Brain microvascular endothelial cell (primary cell): ENCODE results near the gene RNF167.
A peak's percentile ranks its signal among the peaks of the same experiment; 100 is the strongest.

ENCODE experiments used
- DNase-seq: peaks from one replicate; pipeline ENCODE4 v3.0.0-alpha.2; 2020
- H3K27ac ChIP-seq: fragments of 250-450 bp; sonication (Bioruptor Pico); 2 replicates; pipeline ENCODE4 v1.5.1; 2020; ENCODE audit warnings: mild to moderate bottlenecking, moderate library complexity
- H3K27me3 ChIP-seq: fragments of 250-450 bp; sonication (Bioruptor Pico); replicated peaks from 2 replicates; pipeline ENCODE4 v1.5.1; 2020; ENCODE audit warnings: mild to moderate bottlenecking
- H3K36me3 ChIP-seq: fragments of 250-450 bp; sonication (Bioruptor Pico); replicated peaks from 2 replicates; pipeline ENCODE4 v1.5.1; 2020; ENCODE audit warnings: mild to moderate bottlenecking
- H3K4me3 ChIP-seq: 2 replicates; pipeline ENCODE4 v1.5.1; 2011; ENCODE audit warnings: low read depth, mild to moderate bottlenecking, control low read depth, low read length, moderate library complexity
- in situ Hi-C: cut with HindIII; loops from 2 replicates; pipeline ENCODE4 v1.10.0; 2017; ENCODE audit warnings: low sequenced_read_pairs, low pct_ligation_motif_present
- TF ChIP-seq, protein P1 (sequence below): IDR thresholded peaks from 2 replicates; pipeline ENCODE4 v1.5.1; 2011; ENCODE audit warnings: low read depth, mild to moderate bottlenecking, moderate library complexity, low read length, control low read depth, inconsistent platforms; ENCODE audit errors: missing control alignments

The RNF167 gene

DNA sequence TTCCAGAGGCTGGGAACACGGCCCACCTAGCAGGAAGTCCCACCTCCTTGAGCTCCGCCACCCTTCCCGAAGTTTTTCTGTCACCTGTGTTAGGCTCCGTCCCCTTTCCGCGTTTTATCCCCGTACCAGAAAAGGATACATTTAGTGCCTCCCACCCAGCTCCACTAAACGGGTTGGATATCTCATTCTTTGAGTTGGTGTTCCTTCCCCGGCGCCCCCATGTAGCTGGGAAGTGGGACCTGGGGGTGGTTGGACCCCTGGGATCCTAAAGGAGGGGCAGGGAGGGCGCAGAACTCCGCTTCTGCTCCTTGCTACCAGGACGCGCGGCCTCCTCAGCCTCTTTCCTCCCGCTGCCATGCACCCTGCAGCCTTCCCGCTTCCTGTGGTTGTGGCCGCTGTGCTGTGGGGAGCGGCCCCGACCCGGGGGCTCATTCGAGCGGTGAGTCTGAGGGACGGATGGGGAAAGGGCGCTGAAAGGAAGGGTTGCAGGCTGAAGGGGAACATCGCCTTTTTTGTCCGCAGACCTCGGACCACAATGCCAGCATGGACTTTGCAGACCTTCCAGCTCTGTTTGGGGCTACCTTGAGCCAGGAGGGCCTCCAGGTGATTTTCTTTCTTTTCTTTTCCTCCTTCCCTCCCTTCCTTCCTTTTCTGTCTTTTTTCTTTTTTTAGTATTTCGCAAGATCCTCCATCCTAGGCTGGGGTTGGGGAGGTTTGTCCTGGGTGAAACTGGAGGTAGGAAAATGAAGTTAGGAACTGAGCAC lies 669 bp downstream of the RNF167 start:
- H3K4me3 ChIP-seq: peak overlapping the region; percentile 85
- no peak for DNase-seq

DNA sequence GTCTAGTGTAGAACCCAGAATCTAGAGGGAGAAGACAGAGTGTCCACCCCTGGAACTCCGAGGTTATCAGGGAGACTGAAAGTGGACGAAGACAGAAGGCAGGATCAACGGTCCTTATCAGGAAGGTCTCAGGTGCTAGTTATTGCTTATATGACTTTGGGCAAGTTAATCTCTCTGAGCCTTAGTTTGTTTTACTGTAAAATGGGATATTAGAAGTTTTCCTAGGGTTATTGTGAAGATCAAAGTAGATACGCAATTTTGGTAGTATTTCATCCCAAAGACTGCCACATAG lies 1.2 kb downstream of the RNF167 start:
- in situ Hi-C loops: no loop called here
- no peaks in the 10 kb centered on the region for H3K27me3 ChIP-seq
- TF ChIP-seq, protein P1, sequence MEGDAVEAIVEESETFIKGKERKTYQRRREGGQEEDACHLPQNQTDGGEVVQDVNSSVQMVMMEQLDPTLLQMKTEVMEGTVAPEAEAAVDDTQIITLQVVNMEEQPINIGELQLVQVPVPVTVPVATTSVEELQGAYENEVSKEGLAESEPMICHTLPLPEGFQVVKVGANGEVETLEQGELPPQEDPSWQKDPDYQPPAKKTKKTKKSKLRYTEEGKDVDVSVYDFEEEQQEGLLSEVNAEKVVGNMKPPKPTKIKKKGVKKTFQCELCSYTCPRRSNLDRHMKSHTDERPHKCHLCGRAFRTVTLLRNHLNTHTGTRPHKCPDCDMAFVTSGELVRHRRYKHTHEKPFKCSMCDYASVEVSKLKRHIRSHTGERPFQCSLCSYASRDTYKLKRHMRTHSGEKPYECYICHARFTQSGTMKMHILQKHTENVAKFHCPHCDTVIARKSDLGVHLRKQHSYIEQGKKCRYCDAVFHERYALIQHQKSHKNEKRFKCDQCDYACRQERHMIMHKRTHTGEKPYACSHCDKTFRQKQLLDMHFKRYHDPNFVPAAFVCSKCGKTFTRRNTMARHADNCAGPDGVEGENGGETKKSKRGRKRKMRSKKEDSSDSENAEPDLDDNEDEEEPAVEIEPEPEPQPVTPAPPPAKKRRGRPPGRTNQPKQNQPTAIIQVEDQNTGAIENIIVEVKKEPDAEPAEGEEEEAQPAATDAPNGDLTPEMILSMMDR: no peak
- peak overlapping the region; percentile 85 for H3K4me3 ChIP-seq
- H3K27ac ChIP-seq: no peak overlapping the region
- H3K36me3 ChIP-seq: peaks cover 54% of the 10 kb centered on the region
- DNase-seq: no peak

More for the DNA sequence above, 669 bp downstream of the RNF167 start:
- Histone ChIP-seq H3K36me3 (peaks cover 49% of the 10 kb centered on the region), H3K27me3 (no peaks in the 10 kb centered on the region), H3K27ac (peak overlapping the region; percentile 89)
- TF ChIP-seq, protein P1: no peak
- in situ Hi-C loops: no loop called here

DNA sequence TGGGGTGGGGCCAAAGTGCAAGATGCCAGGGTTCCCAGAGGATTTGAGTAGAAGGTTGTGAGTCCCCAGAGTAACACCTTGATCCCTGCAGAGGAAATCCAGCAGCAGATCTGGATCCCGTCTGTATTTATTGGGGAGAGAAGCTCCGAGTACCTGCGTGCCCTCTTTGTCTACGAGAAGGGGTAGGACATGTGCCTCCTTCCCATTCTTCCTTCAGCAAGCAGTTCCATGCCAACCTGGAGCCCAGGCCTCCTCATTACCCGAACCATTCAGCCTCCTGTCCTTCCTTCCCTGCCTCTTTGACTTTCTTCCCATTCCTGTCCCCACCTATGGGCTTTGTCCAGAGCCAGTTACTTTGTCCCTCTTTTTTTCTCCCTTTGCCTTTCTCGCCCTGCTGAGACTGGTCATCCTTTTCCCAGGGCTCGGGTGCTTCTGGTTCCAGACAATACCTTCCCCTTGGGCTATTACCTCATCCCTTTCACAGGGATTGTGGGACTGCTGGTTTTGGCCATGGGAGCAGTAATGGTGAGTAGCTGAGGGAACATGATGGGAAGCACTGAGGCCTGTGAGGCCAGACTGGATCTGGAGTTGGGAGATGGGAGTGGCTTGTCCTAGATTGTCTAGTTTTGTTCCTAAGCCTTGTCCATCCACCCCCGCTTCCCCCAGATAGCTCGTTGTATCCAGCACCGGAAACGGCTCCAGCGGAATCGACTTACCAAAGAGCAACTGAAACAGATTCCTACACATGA lies 2.9 kb downstream of the RNF167 start:
- H3K4me3 ChIP-seq: no peak overlapping the region
- DNase-seq: no peak
- TF ChIP-seq, protein P1: no peak
- in situ Hi-C loops: no loop called here
- H3K36me3 ChIP-seq: peaks cover 59% of the 10 kb centered on the region
- no peaks in the 10 kb centered on the region for H3K27me3 ChIP-seq
- peak overlapping the region; percentile 87 for H3K27ac ChIP-seq

GRCh38 chr17:4944163-4944553 lies 4.1 kb downstream of the RNF167 start:
- TF ChIP-seq, protein P1: no peak
- H3K27ac ChIP-seq: peak overlapping the region; percentile 87
- no peak overlapping the region for H3K4me3 ChIP-seq
- DNase-seq: no peak
- H3K27me3 ChIP-seq: no peaks in the 10 kb centered on the region
- peaks cover 57% of the 10 kb centered on the region for H3K36me3 ChIP-seq
- in situ Hi-C loops: no loop called here

DNA sequence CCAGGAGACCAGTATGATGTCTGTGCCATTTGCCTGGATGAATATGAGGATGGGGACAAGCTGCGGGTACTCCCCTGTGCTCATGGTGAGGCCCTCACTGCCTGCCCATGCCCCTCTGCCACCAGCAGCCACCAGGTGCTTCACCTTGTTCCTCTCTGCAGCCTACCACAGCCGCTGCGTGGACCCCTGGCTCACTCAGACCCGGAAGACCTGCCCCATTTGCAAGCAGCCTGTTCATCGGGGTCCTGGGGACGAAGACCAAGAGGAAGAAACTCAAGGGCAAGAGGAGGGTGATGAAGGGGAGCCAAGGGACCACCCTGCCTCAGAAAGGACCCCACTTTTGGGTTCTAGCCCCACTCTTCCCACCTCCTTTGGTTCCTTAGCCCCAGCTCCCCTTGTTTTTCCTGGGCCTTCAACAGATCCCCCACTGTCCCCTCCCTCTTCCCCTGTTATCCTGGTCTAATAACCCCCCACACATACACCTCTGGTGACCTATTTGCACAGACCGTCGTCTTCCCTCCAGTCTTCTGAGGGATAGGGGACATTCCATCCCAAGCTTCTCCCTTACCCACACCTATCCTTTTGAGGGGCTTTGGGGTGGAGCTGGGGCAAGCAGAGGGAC lies 4.6 kb downstream of the RNF167 start:
- H3K36me3 ChIP-seq: peaks cover 57% of the 10 kb centered on the region
- in situ Hi-C loops: no loop called here
- H3K27ac ChIP-seq: peak overlapping the region; percentile 87
- H3K27me3 ChIP-seq: no peaks in the 10 kb centered on the region
- TF ChIP-seq, protein P1: no peak
- no peak for DNase-seq
- H3K4me3 ChIP-seq: peak overlapping the region; percentile 17
